GM19397 (cell line): Measurements from ENCODE around the gene ATXN1.

Experiments
- ATAC-seq: cut with Tn5 transposase; IDR thresholded peaks from one replicate; pipeline ENCODE4 v1.9.1; 2021; ENCODE audit warnings: mild to moderate bottlenecking, moderate library complexity; ENCODE audit not compliant: unreplicated experiment

The ATXN1 gene

DNA sequence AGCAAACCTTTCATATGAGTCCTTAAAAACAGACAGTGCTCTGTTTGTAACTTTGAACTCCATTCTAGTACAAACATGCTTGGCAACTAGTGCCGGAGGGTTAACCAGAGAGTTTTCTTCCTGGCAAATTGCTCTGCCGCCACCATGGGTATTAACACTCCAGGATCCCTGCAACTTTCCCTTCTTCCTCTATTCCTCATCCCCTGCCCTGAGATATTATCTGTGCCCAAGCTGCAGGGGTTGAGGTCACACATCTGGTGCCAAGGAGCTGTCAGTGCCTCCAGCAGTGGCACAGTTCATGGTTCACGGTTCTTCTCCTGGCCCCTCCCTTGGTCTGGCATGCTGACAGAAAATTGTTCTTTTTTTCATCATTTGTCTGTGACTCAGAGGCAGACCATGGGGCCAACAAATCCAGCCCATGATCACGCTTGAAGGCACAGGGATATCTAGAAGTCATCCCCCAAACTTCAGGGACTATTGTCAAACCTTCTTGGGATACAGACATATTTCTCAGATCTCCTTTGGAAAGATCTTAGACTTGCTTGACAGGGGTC, 77.5 kb downstream of the ATXN1 start:
- no peak for ATAC-seq

DNA sequence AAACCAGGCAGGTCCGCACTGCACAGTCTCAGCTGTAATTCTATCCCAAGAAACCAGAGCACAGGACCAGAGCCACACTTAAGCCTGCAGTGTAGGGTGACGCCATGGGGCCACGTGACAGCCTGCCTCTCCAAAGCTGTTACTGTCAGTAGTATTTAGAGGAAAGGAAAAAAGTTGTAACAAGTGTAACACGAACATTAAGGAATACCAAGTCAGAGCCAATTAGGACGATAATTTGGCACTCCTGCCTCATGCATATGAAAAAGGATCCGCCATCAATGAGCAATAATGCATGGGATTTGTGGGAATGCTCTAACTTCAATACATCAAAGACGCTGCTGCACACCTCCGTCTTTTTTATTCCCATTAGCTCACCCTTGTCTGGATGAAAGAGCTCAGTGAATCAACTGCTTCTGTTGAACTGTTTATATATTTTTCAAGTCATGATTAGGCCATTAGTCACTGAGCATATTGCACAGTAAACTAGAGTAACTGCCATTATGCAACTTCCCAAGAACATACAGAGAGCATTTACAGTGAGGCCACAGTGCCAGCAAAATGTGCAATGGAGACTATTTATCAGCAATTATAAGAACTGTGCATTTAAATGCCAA, 79.9 kb downstream of the ATXN1 start:
- ATAC-seq, result no peak

DNA sequence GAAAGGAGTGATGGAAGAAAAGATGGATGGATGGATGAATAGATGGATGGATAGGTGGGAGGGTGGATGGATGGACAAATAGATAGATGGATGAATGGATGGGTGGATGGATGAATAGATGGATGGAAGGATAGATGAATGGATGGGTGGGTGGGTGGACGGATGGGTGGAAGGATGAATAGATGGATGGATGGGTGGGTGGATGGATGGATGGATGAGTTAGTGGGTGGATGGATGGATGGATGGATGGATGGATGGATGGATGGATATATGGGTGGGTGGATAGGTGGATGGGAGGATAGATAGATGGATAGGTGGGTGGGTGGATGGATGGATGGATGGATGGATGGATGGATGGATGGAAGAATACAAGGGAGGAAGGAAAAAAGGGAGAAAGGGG, 82.2 kb downstream of the ATXN1 start:
- ATAC-seq, result no peak

DNA sequence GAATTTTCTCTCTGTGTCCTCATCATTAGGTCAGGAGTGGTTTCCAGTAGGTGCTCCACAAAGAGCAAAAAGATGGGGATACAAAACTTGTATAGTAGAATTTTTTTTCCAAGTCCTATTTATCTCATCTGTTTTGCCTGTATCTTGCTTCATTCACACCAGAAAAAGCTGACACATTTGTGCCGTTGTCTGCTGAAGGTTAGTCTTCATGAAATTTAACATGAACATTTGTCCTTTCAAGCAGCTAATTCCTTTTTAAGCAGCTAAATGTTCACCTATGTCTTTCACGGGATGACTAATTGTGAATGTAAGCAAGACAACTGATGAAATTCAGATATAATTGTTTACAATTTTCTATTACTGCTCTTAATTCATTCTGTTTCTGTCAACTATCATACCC, 83.8 kb downstream of the ATXN1 start:
- no peak for ATAC-seq

DNA sequence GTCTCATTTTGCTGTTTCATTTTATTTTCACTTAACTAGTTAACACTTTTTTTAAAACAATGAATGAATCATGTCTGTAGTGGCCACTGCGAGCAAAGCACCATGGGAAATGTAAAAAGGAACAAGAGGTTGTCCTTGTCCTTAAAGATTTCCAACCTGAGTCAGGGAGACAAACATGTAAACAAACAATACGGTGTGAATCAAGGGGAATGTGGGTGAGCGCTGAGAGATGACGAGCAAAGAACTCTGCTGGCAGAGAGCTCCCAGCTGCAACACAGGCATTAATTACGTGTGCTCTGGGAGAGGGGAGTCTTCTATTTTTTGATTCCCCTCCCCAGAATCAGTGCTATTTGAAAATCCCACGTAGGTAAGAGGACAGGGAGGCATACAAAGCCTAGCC, 84.3 kb downstream of the ATXN1 start:
- ATAC-seq, result no peak

DNA sequence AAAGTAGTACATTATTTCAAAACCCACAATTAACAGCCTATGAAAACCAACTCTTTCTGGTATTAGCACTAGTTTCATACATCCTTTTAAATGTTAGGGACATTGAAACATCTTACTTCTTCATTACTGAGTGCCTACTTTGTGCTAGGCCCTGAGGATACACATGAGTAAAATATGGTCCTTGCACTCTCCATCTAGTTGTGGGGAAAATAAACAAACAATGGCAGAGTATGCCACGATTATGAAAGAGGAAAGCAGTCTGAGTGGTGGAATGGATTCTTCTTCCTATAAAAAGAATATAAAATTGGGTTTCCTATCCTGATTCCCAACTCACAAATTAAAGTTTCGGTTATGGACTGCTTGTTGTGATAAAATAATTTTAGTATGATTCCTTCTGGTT, 84.9 kb downstream of the ATXN1 start:
- no peak for ATAC-seq

DNA sequence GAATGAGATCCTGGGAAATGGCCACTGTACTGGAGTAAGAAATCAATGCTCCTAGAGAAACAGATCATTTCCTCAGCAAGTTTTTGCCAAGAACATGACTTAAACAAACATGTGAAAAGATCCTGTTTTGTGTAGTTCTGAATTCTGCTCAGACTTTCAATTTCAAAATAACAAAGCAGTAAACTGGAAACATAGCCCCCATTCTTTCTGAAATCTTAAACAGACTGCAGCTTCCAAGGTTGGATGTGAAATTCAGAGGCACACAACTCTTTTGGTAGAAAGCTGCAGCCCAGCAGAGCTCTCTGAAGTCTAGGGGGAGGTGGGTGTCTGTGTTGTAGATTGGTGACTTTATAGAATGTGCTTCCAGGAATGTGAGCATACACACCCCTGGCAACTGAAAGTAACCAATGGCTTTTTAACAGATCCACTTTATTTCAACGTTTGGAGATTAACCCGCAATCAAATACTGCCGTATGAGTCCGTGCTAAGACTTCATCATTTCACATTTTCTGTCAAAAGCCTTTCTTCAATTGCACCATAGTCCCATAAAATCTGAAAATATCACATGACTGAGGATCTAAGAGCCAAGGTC, 86.4 kb downstream of the ATXN1 start:
- no peak for ATAC-seq

DNA sequence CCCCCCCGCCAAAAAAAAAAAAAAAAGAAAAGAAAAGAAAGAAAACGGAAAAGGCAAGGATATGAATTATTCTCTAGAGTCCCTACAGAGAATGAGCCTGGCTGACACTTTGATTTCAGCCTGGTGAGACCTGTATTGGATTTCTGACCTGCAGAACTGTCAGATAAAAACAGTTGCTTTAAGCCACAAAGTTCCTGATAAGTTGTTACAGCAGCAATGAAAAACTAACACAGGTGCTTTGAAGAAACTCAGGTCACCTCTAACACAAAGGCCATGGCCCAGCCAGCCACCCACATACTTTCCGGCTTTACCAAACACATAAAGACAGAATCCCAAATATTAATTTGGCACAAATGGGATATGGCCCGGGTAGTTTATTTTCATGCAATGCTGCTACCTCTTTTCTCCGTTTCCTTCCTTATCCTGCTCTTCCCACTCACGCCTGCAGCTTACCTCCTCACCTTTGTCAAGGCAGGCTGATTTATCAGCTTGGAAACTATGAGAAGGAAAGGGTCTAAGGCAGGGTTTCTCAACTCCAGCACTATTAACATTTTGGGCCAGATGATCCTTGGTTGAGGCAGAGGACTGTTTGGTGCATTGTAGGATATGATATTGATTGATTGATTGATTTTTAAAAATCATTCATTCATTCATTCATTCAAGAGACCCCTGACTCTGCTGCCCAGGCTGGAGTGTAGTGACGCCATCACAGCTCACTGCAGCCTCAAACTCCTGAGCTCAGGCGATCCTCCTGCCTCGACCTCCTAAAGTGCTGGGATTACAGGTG, 88.1 kb downstream of the ATXN1 start:
- ATAC-seq, result no peak

DNA sequence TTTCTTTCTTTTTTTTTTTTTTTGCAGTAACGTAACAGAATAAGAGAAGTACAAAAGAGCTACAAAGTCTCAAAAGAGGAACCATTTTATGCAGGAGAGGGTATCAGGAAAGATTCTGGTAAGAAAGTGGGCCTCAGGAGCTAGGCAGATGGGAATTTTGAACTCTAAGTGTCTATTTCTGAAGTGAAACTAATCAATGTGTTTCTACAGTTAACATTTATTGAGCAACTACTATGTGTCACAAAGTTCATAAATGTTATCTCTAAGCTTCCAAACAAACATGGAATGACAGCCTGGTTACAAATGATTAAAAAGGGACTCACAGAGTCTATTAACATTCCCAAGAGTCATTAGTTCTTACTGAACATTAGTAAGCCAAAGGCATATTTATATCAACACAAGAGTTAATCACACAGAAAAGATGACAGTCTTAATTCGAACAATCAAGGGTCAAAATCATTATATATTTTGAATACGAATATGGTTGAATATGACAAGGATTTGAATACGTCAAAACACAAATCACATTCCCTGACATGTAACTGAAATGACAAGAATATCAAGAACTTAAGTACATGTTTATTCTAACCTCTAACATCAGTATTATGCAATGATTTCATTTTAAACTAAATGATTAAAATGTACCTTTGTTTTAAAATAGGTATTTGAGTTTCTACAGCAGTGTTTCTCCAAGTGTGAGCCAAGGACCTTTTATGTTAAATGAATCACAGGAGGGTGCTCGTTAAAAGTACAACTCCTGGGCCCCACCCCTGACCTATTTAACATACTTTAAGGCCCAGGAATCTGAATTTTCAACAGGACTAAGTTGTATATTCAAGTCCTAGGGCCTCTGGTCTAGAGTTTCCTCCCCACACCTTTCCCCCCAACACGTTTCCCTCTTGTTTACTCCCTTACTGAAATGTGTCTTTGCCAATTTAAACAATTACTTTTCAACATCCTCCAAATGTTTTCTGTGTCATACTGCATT, 89.7 kb downstream of the ATXN1 start:
- no peak for ATAC-seq

DNA sequence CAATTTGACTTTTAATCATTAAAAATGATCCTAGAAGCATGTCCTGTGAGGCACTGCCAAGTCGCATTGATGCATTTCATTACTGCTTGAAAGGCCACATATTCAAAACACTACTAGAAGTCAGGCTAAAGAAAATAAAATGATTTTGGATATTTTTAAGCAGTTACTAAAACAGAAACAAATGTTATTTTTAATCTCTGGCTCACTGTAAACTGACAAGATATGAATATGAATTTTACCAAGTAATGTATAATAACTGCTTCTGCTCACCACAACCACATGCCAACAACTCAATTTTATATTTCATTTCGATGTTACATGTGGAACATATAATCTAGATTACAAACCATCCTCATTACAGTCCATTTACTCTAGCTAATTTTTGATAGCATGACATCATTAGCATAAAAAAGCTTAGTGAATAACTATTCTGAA, 90.6 kb downstream of the ATXN1 start:
- ATAC-seq, result peak; percentile 32

DNA sequence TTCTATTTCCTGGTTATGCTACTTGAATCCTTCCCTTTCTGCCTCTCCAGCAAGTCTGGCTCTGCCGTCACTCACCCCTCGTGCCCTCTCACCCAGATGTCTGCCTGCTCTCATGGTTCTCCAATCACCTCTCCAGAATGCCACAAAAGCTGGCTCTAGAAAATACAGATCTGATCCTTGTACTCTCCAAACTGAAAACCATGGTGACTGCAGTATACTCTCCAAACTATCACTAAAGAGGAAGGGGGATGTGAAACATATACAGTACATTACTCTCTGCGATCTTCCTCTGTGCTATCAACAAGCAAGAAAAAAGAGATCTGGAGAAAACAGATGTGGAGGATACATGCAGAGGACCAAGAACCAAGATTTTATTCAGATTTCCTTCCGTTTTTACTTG, 91.1 kb downstream of the ATXN1 start:
- ATAC-seq, result peak; percentile 51

DNA sequence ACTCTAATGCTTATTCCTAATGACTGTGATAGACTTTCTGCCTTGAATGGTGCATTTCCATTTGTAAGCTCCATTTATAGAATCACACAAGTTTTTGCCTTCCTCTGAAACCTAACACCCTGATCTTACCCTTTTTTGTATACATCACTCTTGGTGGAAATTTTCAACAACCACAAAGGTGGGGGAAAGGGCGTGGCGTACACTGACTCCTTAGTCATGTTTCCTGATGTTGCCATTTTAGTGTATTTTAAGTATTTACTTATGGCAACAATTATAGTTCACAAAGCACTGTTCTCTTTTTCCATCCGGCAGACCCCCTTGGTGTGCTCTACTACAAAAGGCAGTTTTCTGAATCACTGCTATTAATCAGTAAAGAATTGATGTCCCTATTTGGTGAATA, 92.0 kb downstream of the ATXN1 start:
- ATAC-seq, result no peak

DNA sequence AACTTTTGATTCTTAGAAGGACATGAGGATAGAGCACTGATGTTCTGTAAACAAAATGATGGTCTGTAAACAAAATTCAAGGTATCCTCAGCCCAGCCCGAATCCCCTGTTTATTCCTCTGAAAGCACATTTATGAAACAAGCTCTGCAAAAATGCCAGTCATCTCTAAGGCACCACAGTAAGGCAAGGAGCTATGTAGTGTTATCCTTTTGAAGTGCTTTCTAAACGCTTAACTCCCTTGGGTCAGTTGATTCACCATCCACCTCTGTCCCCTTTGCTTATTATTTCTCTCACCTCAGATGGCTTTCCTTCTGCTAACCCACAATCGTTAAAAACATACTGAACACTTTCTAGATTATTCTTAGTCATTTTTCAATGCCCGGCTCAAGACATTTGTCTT, 93.8 kb downstream of the ATXN1 start:
- no peak for ATAC-seq

DNA sequence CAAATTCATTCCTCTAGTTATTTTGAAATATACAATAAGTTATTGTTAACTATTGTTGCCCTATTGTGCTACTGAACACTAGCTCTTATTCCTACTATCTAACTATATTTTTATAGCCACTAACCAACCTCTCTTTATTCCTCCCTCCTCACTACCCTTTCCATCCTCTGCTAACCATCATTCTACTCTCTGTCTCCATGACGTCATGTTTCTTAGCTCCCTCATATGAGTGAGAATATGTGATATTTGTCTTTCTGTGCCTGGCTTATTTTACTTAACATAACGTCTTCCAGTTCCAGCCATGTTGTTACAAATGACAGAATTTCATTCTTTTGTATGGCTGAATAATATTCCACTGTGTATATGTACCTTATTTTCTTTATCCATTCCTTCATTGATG, 95.3 kb downstream of the ATXN1 start:
- no peak for ATAC-seq

DNA sequence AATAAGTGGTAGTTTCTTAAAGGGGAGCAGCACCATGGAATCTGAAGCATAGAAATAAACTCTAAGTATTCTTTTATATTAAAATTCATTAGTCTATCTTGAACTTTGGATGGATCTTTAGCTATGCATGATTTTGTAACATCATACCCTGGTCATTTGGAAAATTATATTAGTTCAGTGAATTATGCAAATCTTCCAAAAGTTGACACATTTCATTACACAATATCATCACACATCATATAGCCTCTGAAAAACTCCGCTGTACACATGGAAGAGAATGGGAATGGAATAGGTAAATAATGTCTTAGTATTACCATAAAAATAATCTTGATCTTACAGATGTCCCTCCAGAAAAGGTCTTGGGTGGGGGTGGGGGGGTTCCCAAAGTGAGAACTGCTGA, 96.1 kb downstream of the ATXN1 start:
- ATAC-seq, result no peak

DNA sequence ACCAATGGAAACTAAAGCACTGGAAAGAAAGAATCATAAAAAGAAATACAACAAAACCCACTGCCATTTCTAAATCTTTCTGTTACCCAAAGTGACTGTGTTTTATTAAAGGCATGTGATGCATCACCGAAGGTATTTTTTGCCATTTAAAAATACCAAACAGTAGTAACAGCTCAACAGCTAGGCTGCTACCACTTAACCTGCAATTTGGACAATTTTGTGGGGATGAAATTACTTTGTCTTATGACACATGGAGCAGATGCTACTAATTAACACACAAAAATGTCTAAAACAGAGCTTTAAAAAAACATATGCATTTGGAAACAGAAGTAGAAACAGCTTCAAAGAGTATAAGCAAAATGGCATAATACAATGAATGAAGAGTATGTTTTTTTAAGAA, 97.4 kb downstream of the ATXN1 start:
- ATAC-seq, result no peak

DNA sequence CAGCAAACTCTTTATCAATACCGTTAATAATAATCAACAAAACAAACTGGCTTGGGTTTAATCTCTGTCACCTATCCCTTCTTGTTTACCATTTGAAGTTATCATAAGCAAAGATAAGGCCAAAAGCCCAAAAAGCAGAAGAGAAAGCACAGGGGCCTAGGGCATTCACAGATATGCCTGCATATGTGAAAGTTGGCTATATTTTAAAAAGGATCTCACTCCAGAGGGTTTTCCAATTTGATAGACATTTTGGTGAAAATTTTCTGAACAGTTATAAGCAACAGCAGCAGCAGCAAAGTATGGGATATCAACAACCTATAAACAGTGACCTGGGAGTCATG, 101.1 kb downstream of the ATXN1 start:
- no peak for ATAC-seq

DNA sequence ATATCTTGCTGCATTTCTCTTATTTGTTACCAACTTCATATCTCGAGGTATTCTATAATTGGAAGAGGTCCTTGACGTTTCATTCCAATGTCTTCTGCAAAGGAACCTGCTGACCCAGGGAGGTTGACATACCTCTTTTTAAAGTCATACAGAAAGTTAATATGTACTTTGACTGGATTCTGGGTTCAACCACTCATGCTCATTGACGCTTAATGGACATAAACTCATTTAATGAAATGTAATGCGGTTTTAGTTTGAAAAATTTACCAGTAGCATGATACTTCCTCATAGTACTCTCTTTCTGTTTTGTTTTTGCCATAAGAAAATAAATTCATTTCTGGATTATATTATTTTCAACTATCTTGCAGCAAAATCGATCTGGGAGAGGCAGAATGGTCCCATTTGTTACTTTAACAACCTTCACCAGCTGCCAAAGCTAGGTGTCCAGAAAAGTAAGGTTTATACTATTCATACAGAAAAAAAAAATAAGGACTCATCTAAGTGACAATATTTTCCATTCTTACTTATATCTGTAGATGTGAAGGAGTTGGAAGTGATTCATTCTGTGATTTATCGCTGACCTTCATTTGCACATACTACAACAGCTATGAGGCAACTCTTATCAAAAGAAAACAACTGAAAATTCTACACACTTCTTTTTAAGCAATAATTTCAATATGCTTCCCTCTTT, 101.6 kb downstream of the ATXN1 start:
- ATAC-seq, result no peak

DNA sequence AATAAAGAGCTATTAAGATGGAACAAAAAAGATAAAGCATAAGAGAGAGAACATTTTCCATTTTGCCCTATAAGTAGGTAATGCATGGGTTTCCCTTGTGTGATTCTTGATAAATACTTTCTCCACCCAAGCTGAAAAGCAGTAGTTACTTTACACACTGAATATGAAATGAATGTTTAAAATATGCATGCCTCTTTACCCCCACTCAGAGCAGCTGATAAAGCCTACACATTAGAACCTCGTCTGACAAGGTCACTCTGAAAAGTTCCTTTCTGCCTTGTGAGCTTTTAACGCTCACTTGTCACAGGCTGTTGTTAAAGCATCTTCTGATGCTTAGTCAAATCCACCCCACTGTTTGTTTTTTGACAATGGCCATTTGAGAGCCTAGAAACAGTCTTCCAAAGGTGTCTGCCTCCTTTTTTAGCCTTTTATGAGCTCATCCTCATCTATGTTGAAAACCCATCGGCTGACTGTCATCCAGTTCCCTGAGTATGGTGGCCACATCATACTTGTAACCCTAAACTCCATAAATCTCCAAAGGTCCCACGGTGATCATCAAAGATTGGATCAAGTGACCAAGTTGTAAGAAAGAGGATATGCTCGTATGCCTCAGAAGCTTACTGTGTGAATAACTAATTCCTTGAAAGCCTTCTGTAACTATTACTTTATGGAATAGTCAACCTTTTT, 102.8 kb downstream of the ATXN1 start:
- ATAC-seq, result no peak

DNA sequence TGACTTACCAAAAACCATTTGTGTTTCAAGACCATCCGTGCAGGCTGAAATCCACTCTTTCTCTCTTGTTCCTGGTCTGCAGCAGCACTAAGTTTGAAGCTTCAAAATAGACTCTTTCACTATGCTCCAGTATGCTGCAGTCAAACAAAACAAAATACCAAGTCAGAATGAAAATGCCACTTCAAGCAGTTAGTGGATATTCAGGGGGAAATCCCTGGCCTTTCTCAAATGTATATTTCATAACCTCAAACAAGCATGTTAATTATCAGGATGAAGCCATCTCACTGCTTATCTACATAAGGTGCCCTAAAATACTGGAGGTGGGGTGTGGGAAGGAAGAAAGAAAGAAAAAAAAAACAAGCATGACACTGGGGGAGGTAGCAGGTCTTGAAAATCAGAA, 103.5 kb downstream of the ATXN1 start:
- no peak for ATAC-seq
